IMR-90 (cell line): Measurements from ENCODE around the gene RNF227. TPM values are rescaled to one million over a fixed set of nuclear protein-coding genes. Genes with fewer than 3 reads are reported as not detected.
A peak's percentile ranks its signal among the peaks of the same experiment; 100 is the strongest.

Experiments
- ATAC-seq: fragments of 200-7000 bp; cut with Tn5 transposase; 2 replicates; pipeline ENCODE4 v1.9.1; 2020; ENCODE audit warnings: low read depth, mild to moderate bottlenecking, moderate library complexity
- BruUV-seq: library from RNA; stranded (reverse); fragments of 400-500 nt; replicated peaks from 2 replicates; lab custom pipeline; 2021; lab: Mats Ljungman, UMichigan
- CTCF ChIA-PET: fragments of 300-600 bp; formaldehyde crosslinking; extraction: SDS; loops from one replicate; lab custom pipeline; 2021; ENCODE audit warnings: antibody characterized with exemption; lab: Yijun Ruan, JAX
- POLR2A ChIA-PET: fragments of 300-600 bp; sonication (Branson Sonifier 250); formaldehyde crosslinking; loops from one replicate; lab custom pipeline; 2022; ENCODE audit warnings: antibody characterized with exemption; ENCODE audit not compliant: unreplicated experiment; lab: Charles Lee
- DNase-seq: peaks from one replicate; pipeline ENCODE4 v3.0.0; 2013
- H2AFZ ChIP-seq: replicated peaks from 2 replicates; pipeline ENCODE3; 2013; ENCODE audit warnings: low read length, mild to moderate bottlenecking; ENCODE audit not compliant: poor library complexity
- H2AK5ac ChIP-seq: 2 replicates; pipeline ENCODE4 v1.6.1; 2013; ENCODE audit warnings: low read depth, low read length, inconsistent platforms
- H2AK9ac ChIP-seq: replicated peaks from 2 replicates; pipeline ENCODE3; 2013; ENCODE audit warnings: mild to moderate bottlenecking, low read depth, low read length, moderate library complexity; ENCODE audit not compliant: poor library complexity
- H2BK120ac ChIP-seq: 2 replicates; pipeline ENCODE4 v1.6.1; 2013; ENCODE audit warnings: low read depth, low read length, inconsistent platforms
- H2BK15ac ChIP-seq: 3 replicates; pipeline ENCODE4 v1.6.1; 2013; ENCODE audit warnings: low read depth, low read length, inconsistent platforms
- H2BK20ac ChIP-seq: 2 replicates; pipeline ENCODE4 v1.6.1; 2013; ENCODE audit warnings: low read depth, mild to moderate bottlenecking, inconsistent platforms, low read length, moderate library complexity
- H2BK5ac ChIP-seq: 2 replicates; pipeline ENCODE4 v1.6.1; 2013; ENCODE audit warnings: mild to moderate bottlenecking, low read depth, low read length, inconsistent platforms; ENCODE audit not compliant: poor library complexity, severe bottlenecking
- H3K14ac ChIP-seq: replicated peaks from 2 replicates; pipeline ENCODE4 v1.6.1; 2013; ENCODE audit warnings: low read depth, low read length, inconsistent platforms
- H3K18ac ChIP-seq: 2 replicates; pipeline ENCODE4 v1.6.1; 2013; ENCODE audit warnings: low read depth, low read length, control low read depth
- H3K23ac ChIP-seq: 2 replicates; pipeline ENCODE4 v1.6.1; 2013; ENCODE audit warnings: low read depth, low read length, inconsistent platforms
- H3K27ac ChIP-seq: 2 replicates; pipeline ENCODE4 v1.5.1; 2013; ENCODE audit warnings: mild to moderate bottlenecking, control low read depth, low read length; ENCODE audit not compliant: insufficient read depth
- H3K27me3 ChIP-seq: 2 replicates; pipeline ENCODE4 v1.6.1; 2013; ENCODE audit warnings: low read length; ENCODE audit not compliant: control insufficient read depth, insufficient read depth
- H3K36me3 ChIP-seq: 2 replicates; pipeline ENCODE4 v1.6.1; 2013; ENCODE audit warnings: low read length, mixed read lengths; ENCODE audit not compliant: control insufficient read depth, insufficient read depth
- H3K4ac ChIP-seq: 2 replicates; pipeline ENCODE4 v1.6.1; 2013; ENCODE audit warnings: low read depth, low read length, inconsistent platforms
- H3K4me1 ChIP-seq: 2 replicates; pipeline ENCODE4 v1.6.1; 2013; ENCODE audit warnings: low read length, mixed read lengths; ENCODE audit not compliant: control insufficient read depth, insufficient read depth
- H3K4me2 ChIP-seq: 2 replicates; pipeline ENCODE4 v1.6.1; 2013; ENCODE audit warnings: low read depth, mild to moderate bottlenecking, control low read depth, low read length, moderate library complexity
- H3K4me3 ChIP-seq: 2 replicates; pipeline ENCODE4 v1.5.1; 2013; ENCODE audit warnings: low read depth, mild to moderate bottlenecking, control low read depth, low read length, moderate library complexity; ENCODE audit not compliant: insufficient read depth
- H3K56ac ChIP-seq: 2 replicates; pipeline ENCODE4 v1.6.1; 2013; ENCODE audit warnings: low read length, inconsistent platforms; ENCODE audit not compliant: insufficient read depth; ENCODE audit errors: extremely low read depth
- H3K79me1 ChIP-seq, 2 experiments: 2 replicates each; pipeline ENCODE4 v1.6.1; 2013; ENCODE audit warnings: low read length in 2 of 2, inconsistent platforms in 1 of 2, low read depth in 1 of 2
- H3K9ac ChIP-seq: 2 replicates; pipeline ENCODE4 v1.6.1; 2013; ENCODE audit warnings: low read depth, low read length, control low read depth
- H3K9me1 ChIP-seq: 2 replicates; pipeline ENCODE4 v1.6.1; 2013; ENCODE audit warnings: low read length, inconsistent platforms; ENCODE audit not compliant: insufficient read depth
- H3K9me3 ChIP-seq: 2 replicates; pipeline ENCODE4 v1.6.1; 2013; ENCODE audit warnings: low read length; ENCODE audit not compliant: control insufficient read depth, insufficient read depth
- H4K20me1 ChIP-seq: 2 replicates; pipeline ENCODE4 v1.6.1; 2013; ENCODE audit warnings: low read length, inconsistent platforms; ENCODE audit not compliant: insufficient read depth
- H4K5ac ChIP-seq: 2 replicates; pipeline ENCODE4 v1.6.1; 2013; ENCODE audit warnings: mild to moderate bottlenecking, low read depth, low read length, control low read depth
- H4K8ac ChIP-seq, 2 experiments: 2 replicates each; pipeline ENCODE4 v1.6.1; 2013; ENCODE audit warnings: low read depth in 2 of 2, low read length in 2 of 2, control low read depth in 1 of 2, inconsistent platforms in 1 of 2
- H4K91ac ChIP-seq: 2 replicates; pipeline ENCODE4 v1.6.1; 2013; ENCODE audit warnings: low read depth, low read length, inconsistent platforms; ENCODE audit not compliant: insufficient read depth
- BHLHE40 ChIP-seq: fragments of 150-350 bp; IDR thresholded peaks from 2 replicates; pipeline ENCODE4 v1.6.1; 2016; ENCODE audit warnings: mild to moderate bottlenecking, low read depth, low read length
- CEBPB ChIP-seq: IDR thresholded peaks from 2 replicates; pipeline ENCODE4 v1.6.1; 2012; ENCODE audit warnings: low read depth, low read length, improper control_type of control experiment
- CHD1 ChIP-seq: IDR thresholded peaks from 2 replicates; pipeline ENCODE4 v1.6.1; 2012; ENCODE audit warnings: low read depth, low read length, improper control_type of control experiment
- CTCF ChIP-seq: conservative IDR thresholded peaks from 2 replicates; pipeline ENCODE4 v1.5.1; 2012; ENCODE audit warnings: mild to moderate bottlenecking, low read depth, low read length, improper control_type of control experiment
- FOS ChIP-seq: fragments of 150-350 bp; IDR thresholded peaks from 2 replicates; pipeline ENCODE4 v1.6.1; 2016; ENCODE audit warnings: low read depth, low read length
- MAFK ChIP-seq: IDR thresholded peaks from 2 replicates; pipeline ENCODE4 v1.6.1; 2012; ENCODE audit warnings: low read depth, low read length, improper control_type of control experiment
- MAZ ChIP-seq: IDR thresholded peaks from 2 replicates; pipeline ENCODE4 v1.6.1; 2012; ENCODE audit warnings: low read depth, mild to moderate bottlenecking, low read length, improper control_type of control experiment, moderate library complexity, borderline replicate concordance
- MXI1 ChIP-seq: IDR thresholded peaks from 2 replicates; pipeline ENCODE4 v1.6.1; 2012; ENCODE audit warnings: low read depth, mild to moderate bottlenecking, low read length, moderate library complexity, borderline replicate concordance
- NFE2L2 ChIP-seq: fragments of 150-350 bp; IDR thresholded peaks from 2 replicates; pipeline ENCODE4 v1.6.1; 2016; ENCODE audit warnings: low read depth, mild to moderate bottlenecking, low read length
- POLR2A ChIP-seq: IDR thresholded peaks from 2 replicates; pipeline ENCODE4 v1.6.1; 2012; ENCODE audit warnings: mild to moderate bottlenecking, low read depth, low read length
- RAD21 ChIP-seq: IDR thresholded peaks from 2 replicates; pipeline ENCODE4 v1.6.1; 2012; ENCODE audit warnings: low read length, improper control_type of control experiment
- RCOR1 ChIP-seq: IDR thresholded peaks from 2 replicates; pipeline ENCODE4 v1.6.1; 2012; ENCODE audit warnings: mild to moderate bottlenecking, low read length, improper control_type of control experiment; ENCODE audit not compliant: insufficient replicate concordance
- RFX5 ChIP-seq: IDR thresholded peaks from 2 replicates; pipeline ENCODE4 v1.8.0; 2012; ENCODE audit warnings: low read depth, mild to moderate bottlenecking, low read length, moderate library complexity
- SMC3 ChIP-seq: fragments of 150-350 bp; IDR thresholded peaks from 2 replicates; pipeline ENCODE4 v1.6.1; 2016; ENCODE audit warnings: low read depth, mild to moderate bottlenecking, antibody characterized with exemption, low read length, moderate library complexity
- USF2 ChIP-seq: fragments of 150-350 bp; IDR thresholded peaks from 2 replicates; pipeline ENCODE4 v1.6.1; 2017; ENCODE audit warnings: mild to moderate bottlenecking, antibody characterized with exemption, low read length, low read depth
- WGBS, 2 experiments: methylation state at CpG; one replicate each; pipeline versions ENCODE4 v1.1.5 to v1.1.7; 2013; ENCODE audit warnings: missing lambda C conversion rate in 2 of 2; ENCODE audit not compliant: insufficient read length in 1 of 2; ENCODE audit errors: extremely low coverage in 2 of 2; 5-methylcytosine and 5-hydroxymethylcytosine counted together
- dilution Hi-C: fragments of 300-500 bp; cut with HindIII; formaldehyde crosslinking; loops from one replicate; pipeline ENCODE4 v1.14.3; 2018; ENCODE audit warnings: low sequenced_read_pairs; ENCODE audit not compliant: unreplicated experiment
- in situ Hi-C: fragments of 300-500 bp; cut with MboI; formaldehyde crosslinking; loops from 3 replicates; pipeline ENCODE4 v1.14.3; 2019; ENCODE audit warnings: low sequenced_read_pairs, inconsistent platforms, mixed read lengths
- intact Hi-C: fragments of 100-400 bp; cut with micrococcal nuclease; formaldehyde crosslinking; loops from 2 replicates; pipeline ENCODE4 v1.10.0; 2022
- polyA plus RNA-seq, 3 experiments: library from polyadenylated mRNA; depleted of rRNA; stranded (reverse); fragments of >200 nt; gene quantifications; 2 replicates each; pipeline ENCODE4 v1.2.3, GENCODE V29; 2012; ENCODE audit warnings: low replicate concordance in 1 of 3
- total RNA-seq: library from RNA; depleted of rRNA; stranded (reverse); fragments of >200 nt; gene quantifications from 2 replicates; pipeline ENCODE4 v1.2.3, GENCODE V29; 2012

RNF227 gene
- total and polyA plus RNA-seq, 2 of the 4 experiments (the other 2 are of a cell fraction): 1.3 to 3.1 TPM

DNA sequence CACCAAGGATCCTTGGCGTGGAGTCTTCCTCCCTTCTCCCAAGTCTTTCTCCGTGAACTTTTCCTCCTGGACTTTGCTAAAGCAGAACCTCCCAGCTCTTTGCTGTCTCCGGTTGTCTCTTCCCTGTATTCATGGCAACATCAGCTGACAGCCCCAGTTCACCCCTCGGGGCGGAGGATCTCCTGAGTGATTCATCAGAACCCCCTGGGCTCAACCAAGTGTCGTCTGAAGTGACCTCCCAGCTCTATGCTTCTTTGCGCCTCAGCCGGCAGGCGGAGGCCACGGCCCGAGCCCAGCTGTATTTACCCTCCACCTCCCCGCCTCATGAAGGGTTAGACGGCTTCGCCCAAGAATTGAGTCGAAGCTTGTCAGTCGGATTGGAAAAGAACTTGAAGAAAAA, 16.9 kb upstream of the RNF227 start (continued):
- TF ChIP-seq MXI1: no peak

DNA sequence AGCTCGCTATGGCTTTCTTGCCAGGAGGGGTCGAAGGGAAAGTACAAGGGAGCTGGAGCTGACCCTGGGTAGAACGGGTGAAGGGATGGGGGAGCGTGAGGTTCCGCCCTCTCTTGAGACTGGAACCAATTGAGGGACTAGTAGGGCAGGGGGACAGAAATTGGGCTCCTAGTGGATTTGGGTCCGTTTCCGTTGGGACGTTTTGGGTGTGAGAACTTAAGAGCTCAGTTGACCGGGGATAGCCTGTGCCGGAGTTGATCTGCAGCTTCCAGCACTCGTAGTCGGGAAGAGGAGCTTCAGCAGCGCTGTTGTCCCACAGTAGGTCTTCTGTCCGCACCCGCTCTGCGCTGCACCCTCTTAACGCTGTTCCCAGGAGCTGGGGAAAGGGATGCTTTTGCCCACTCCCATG, 16.4 kb upstream of the RNF227 start:
- Histone ChIP-seq H2BK15ac (0 out of 3 replicates have a peak overlapping the region, but pooled peaks have one; percentile 54), H2BK5ac (peak overlapping the region; percentile 82), H3K27ac (peak overlapping the region; percentile 90), H4K8ac (peak overlapping the region; percentile 78 to 95; a peak in 3 of 4 replicates), H3K36me3 (peaks cover 8% of the 10 kb centered on the region), H2BK120ac (peak overlapping the region; percentile 78), H3K4me3 (peak overlapping the region; percentile 80), H2BK20ac (no peak overlapping the region), H3K23ac (peak overlapping the region; percentile 97), H3K4me1 (peaks cover 7% of the 10 kb centered on the region; the same call in 1 of the 2 replicates), H2AK5ac (peak overlapping the region; percentile 94), H4K5ac (peak overlapping the region; percentile 69), H3K27me3 (no peaks in the 10 kb centered on the region), H3K56ac (peak overlapping the region; percentile 86), H3K9me1 (peaks cover 10% of the 10 kb centered on the region), H3K4me2 (peak overlapping the region; percentile 95), H4K20me1 (no peaks in the 10 kb centered on the region; the same call in 1 of the 2 replicates), H4K91ac (peak overlapping the region; percentile 95), H3K9ac (peak overlapping the region; percentile 94), H2AFZ (peak overlapping the region; percentile 97), H3K4ac (peak overlapping the region; percentile 96), H3K79me1 (peaks cover 38 to 67% of the 10 kb centered on the region in 2 experiments), H2AK9ac (peak overlapping the region; percentile 97), H3K9me3 (no peaks in the 10 kb centered on the region), H3K18ac (peak overlapping the region; percentile 66; the same call in 1 of the 2 replicates), H3K14ac (peak overlapping the region; percentile 99)
- WGBS, 2 experiments: 0% methylated on average over 6 of the region's 17 CpGs; no CpG with 5 or more reads in 1 of the 2 experiments
- dilution Hi-C loops (no loop called here), intact Hi-C loops (loop anchor here (1.0 to 5.0 kb wide), 3 partner anchors 17 to 125 kb away; no protein-coding TSS in a partner anchor), in situ Hi-C loops (no loop called here)
- ATAC-seq: peak; percentile 35
- peak; percentile 21 for DNase-seq
- CTCF ChIA-PET: interaction anchor here (0.5 to 1.9 kb wide), 4 partner anchors 12 to 167 kb away, joined by 3 to 6 read pairs (median 4); no protein-coding TSS in a partner anchor
- POLR2A ChIA-PET: interaction anchor here (0.6 to 1.5 kb wide), 3 partner anchors 15 to 17 kb away, joined by 4 to 6 read pairs (median 6); partner anchors contain the start of gene RNF227
- BruUV-seq: TSS peak; percentile 85
- TF ChIP-seq RFX5 (no peak), MAZ (no peak), SMC3 (no peak), CEBPB (no peak), BHLHE40 (no peak), MXI1 (no peak), MAFK (no peak), RCOR1 (no peak), POLR2A (no peak), NFE2L2 (no peak), CHD1 (no peak), RAD21 (no peak), FOS (no peak), CTCF (no peak), USF2 (no peak)
